ENCODE results near the gene NR0B1.

The NR0B1 gene

GRCh38 chrX:30309139-30309571 is at the start of gene NR0B1:
TSS of gene NR0B1 (minus strand) at chrX:30309390. CDS start at chrX:30309363, 27 bp downstream.
- no peak for DNase-seq (ENCODE audit: extremely low read depth in 1 of 2, low read depth in 1 of 2)

GRCh38 chrX:30349946-30350345 is 40.8 kb upstream of the NR0B1 start:
- DNase-seq (ENCODE audit: extremely low read depth in 1 of 2, low read depth in 1 of 2): no peak

GRCh38 chrX:30343206-30343605 is 34.0 kb upstream of the NR0B1 start:
- no peak for DNase-seq (ENCODE audit: extremely low read depth in 1 of 2, low read depth in 1 of 2)

- no peak for DNase-seq (ENCODE audit: extremely low read depth in 1 of 2, low read depth in 1 of 2)
Measured at GRCh38 chrX:30340753-30341152, 31.6 kb upstream of the NR0B1 start.

GRCh38 chrX:30327762-30328161 is 18.6 kb upstream of the NR0B1 start:
- DNase-seq (ENCODE audit: extremely low read depth in 1 of 2, low read depth in 1 of 2): no peak

- DNase-seq (ENCODE audit: extremely low read depth in 1 of 2, low read depth in 1 of 2): no peak
Measured at GRCh38 chrX:30317308-30317707, 8.1 kb upstream of the NR0B1 start.

GRCh38 chrX:30313322-30313721 is 4.1 kb upstream of the NR0B1 start:
- DNase-seq (ENCODE audit: extremely low read depth in 1 of 2, low read depth in 1 of 2): no peak

GRCh38 chrX:30312858-30313257 is 3.7 kb upstream of the NR0B1 start:
- DNase-seq (ENCODE audit: extremely low read depth in 1 of 2, low read depth in 1 of 2): no peak

- DNase-seq (ENCODE audit: extremely low read depth in 1 of 2, low read depth in 1 of 2): no peak
Measured at GRCh38 chrX:30310429-30311206, 1.4 kb upstream of the NR0B1 start.

- DNase-seq (ENCODE audit: extremely low read depth in 1 of 2, low read depth in 1 of 2): no peak
Measured at GRCh38 chrX:30308263-30309138, 689 bp downstream of the NR0B1 start.

GRCh38 chrX:30307466-30307865 is 1.7 kb downstream of the NR0B1 start:
- no peak for DNase-seq (ENCODE audit: extremely low read depth in 1 of 2, low read depth in 1 of 2)

- DNase-seq (ENCODE audit: extremely low read depth in 1 of 2, low read depth in 1 of 2): no peak
Measured at GRCh38 chrX:30304866-30305265, 4.3 kb downstream of the NR0B1 start.

GRCh38 chrX:30302956-30303355 is 6.2 kb downstream of the NR0B1 start:
- no peak for DNase-seq (ENCODE audit: extremely low read depth in 1 of 2, low read depth in 1 of 2)

GRCh38 chrX:30301963-30302362 is 7.2 kb downstream of the NR0B1 start:
- no peak for DNase-seq (ENCODE audit: extremely low read depth in 1 of 2, low read depth in 1 of 2)

GRCh38 chrX:30301208-30301607 is 8.0 kb downstream of the NR0B1 start:
- no peak for DNase-seq (ENCODE audit: extremely low read depth in 1 of 2, low read depth in 1 of 2)

- DNase-seq (ENCODE audit: extremely low read depth in 1 of 2, low read depth in 1 of 2): no peak
Measured at GRCh38 chrX:30296408-30297254, 12.6 kb downstream of the NR0B1 start.

GRCh38 chrX:30283456-30284200 is 25.6 kb downstream of the NR0B1 start:
- DNase-seq (ENCODE audit: extremely low read depth in 1 of 2, low read depth in 1 of 2): no peak

- no peak for DNase-seq (ENCODE audit: extremely low read depth in 1 of 2, low read depth in 1 of 2)
Measured at GRCh38 chrX:30282527-30282926, 26.7 kb downstream of the NR0B1 start.

GRCh38 chrX:30280428-30280827 is 28.8 kb downstream of the NR0B1 start:
- DNase-seq (ENCODE audit: extremely low read depth in 1 of 2, low read depth in 1 of 2): no peak

GRCh38 chrX:30278365-30278764 is 30.8 kb downstream of the NR0B1 start:
- no peak for DNase-seq (ENCODE audit: extremely low read depth in 1 of 2, low read depth in 1 of 2)
